Measurements from ENCODE around the gene TMEM80. TPM values are rescaled to one million over a fixed set of nuclear protein-coding genes. Genes with fewer than 3 reads are reported as not detected.

The TMEM80 gene
- total and polyA plus RNA-seq, 9 of the 15 experiments (the other 6 are each of a cell fraction or from before 2014, with no cell fraction given) = 5.1 to 30.1 (median 12.4) TPM

- H3K4me1 ChIP-seq (replicated peaks in 1 of 2; ENCODE audit: control insufficient read depth in 2 of 2, insufficient read depth in 2 of 2, low read length in 2 of 2) = peaks cover 6 to 82% of the 10 kb centered on the region in 2 experiments
- intact Hi-C loops (cut with micrococcal nuclease) (no loop called here), in situ Hi-C loops (cut with MboI) (no loop called here)
- H3K9me1 ChIP-seq (ENCODE audit: control insufficient read depth, insufficient read depth, low read length) = no peaks in the 10 kb centered on the region
- peaks cover under 1% of the 10 kb centered on the region; the same call in 1 of the 3 replicates for H3K36me3 ChIP-seq (ENCODE audit: control insufficient read depth, insufficient read depth, low read length)
- ATAC-seq = no peak
- no peaks in the 10 kb centered on the region for H3K79me2 ChIP-seq (ENCODE audit: control insufficient read depth, insufficient read depth, low read length)
- no peak for TF ChIP-seq ZBTB34 (CRISPR knock-in tag; IDR thresholded peaks at IDR 0.05)
- H3K9ac ChIP-seq (ENCODE audit: insufficient read depth in 1 of 2, low read depth in 2 of 2, low read length in 2 of 2) = peak overlapping the region in 1 of 2 experiments; percentile 50; a peak in 2 of 4 replicates
- H3K4me2 ChIP-seq (ENCODE audit: insufficient read depth, low read length) = no peak overlapping the region
- H3K9me3 ChIP-seq (replicated peaks; ENCODE audit: control insufficient read depth, insufficient read depth, low read depth, low read length) = no peaks in the 10 kb centered on the region
- no peak for DNase-seq (ENCODE audit: extremely low read depth in 1 of 4, low spot score in 3 of 4)
- no peak overlapping the region for H3K4me3 ChIP-seq
- BruUV-seq (replicated peaks) = no TSS peak
- FAIRE-seq = no peak
- ChIA-PET CTCF (ENCODE audit: low intra/inter-chr PET ratio) (no interaction called here), POLR2A (no interaction called here)
- H4K20me1 ChIP-seq (replicated peaks; ENCODE audit: control insufficient read depth, insufficient read depth, low read length) = no peaks in the 10 kb centered on the region
- H3K27me3 ChIP-seq (ENCODE audit: control insufficient read depth in 2 of 2, insufficient read depth in 2 of 2, low read length in 2 of 2) = no peaks in the 10 kb centered on the region
- no peak overlapping the region for H3K27ac ChIP-seq (ENCODE audit: extremely low read depth, low read depth, low read length)
- H2AFZ ChIP-seq (ENCODE audit: low read depth, low read length) = no peak overlapping the region
- 63% methylated on average over 14 of the region's 16 CpGs for WGBS (ENCODE audit: insufficient coverage, low coverage, missing lambda C conversion rate)
Measured at GRCh38 chr11:707817-708420, 12.3 kb downstream of the TMEM80 start.

GRCh38 chr11:708511-708910 is 12.9 kb downstream of the TMEM80 start:
- Histone ChIP-seq H3K4me2 (ENCODE audit: insufficient read depth, low read length) (no peak overlapping the region), H3K9me1 (ENCODE audit: control insufficient read depth, insufficient read depth, low read length) (no peaks in the 10 kb centered on the region), H3K36me3 (ENCODE audit: control insufficient read depth, insufficient read depth, low read length) (no peaks in the 10 kb centered on the region), H2AFZ (ENCODE audit: low read depth, low read length) (no peak overlapping the region), H3K79me2 (ENCODE audit: control insufficient read depth, insufficient read depth, low read length) (no peaks in the 10 kb centered on the region), H4K20me1 (replicated peaks; ENCODE audit: control insufficient read depth, insufficient read depth, low read length) (no peaks in the 10 kb centered on the region), H3K9ac (ENCODE audit: insufficient read depth in 1 of 2, low read depth in 2 of 2, low read length in 2 of 2) (no peak overlapping the region; a peak in 1 of 4 replicates), H3K9me3 (replicated peaks; ENCODE audit: control insufficient read depth, insufficient read depth, low read depth, low read length) (no peaks in the 10 kb centered on the region), H3K4me1 (replicated peaks in 1 of 2; ENCODE audit: control insufficient read depth in 2 of 2, insufficient read depth in 2 of 2, low read length in 2 of 2) (peaks cover 6 to 79% of the 10 kb centered on the region in 2 experiments), H3K4me3 (no peak overlapping the region), H3K27ac (ENCODE audit: extremely low read depth, low read depth, low read length) (no peak overlapping the region), H3K27me3 (ENCODE audit: control insufficient read depth in 2 of 2, insufficient read depth in 2 of 2, low read length in 2 of 2) (no peaks in the 10 kb centered on the region)
- TF ChIP-seq TEAD2 (tag; IDR thresholded peaks at IDR 0.05) (no peak), ZNF280B (CRISPR knock-in tag; IDR thresholded peaks at IDR 0.05) (no peak), NFRKB (IDR thresholded peaks at IDR 0.05; ENCODE audit: low read depth) (no peak), CREBBP (IDR thresholded peaks at IDR 0.05; ENCODE audit: low read depth, low read length) (no peak), ZFP91 (CRISPR knock-in tag; IDR thresholded peaks at IDR 0.05) (no peak)
- FAIRE-seq = no peak
- BruUV-seq (replicated peaks) = no TSS peak
- in situ Hi-C loops (cut with MboI) = no loop called here
- no peak for ATAC-seq
- CTCF ChIA-PET (ENCODE audit: low intra/inter-chr PET ratio) = no interaction called here
- POLR2A ChIA-PET = no interaction called here
- no peak for DNase-seq (ENCODE audit: extremely low read depth in 1 of 4, low spot score in 3 of 4)
- WGBS (ENCODE audit: insufficient coverage, low coverage, missing lambda C conversion rate) = 58% methylated on average over 5 of the region's 7 CpGs
- intact Hi-C loops (cut with micrococcal nuclease) = no loop called here
